Central memory CD4-positive, alpha-beta T cell (primary cell): ENCODE data around the gene ZNF320.
"Not testable (repeated sequence)": the region's sequence is repeated elsewhere in the genome, so short reads cannot be mapped to it uniquely, and the experiment has no call there.

Source experiments
- DNase-seq: peaks from one replicate; pipeline ENCODE4 v3.0.0; 2022

Gene ZNF320

GRCh38 chr19:52917531-52917930, 20.1 kb upstream of the ZNF320 start:
- no peak for DNase-seq

GRCh38 chr19:52910648-52911047, 13.2 kb upstream of the ZNF320 start:
- DNase-seq = no peak

- DNase-seq = not testable (repeated sequence)
Measured at GRCh38 chr19:52904052-52904780, 6.8 kb upstream of the ZNF320 start.

GRCh38 chr19:52901842-52902241, 4.4 kb upstream of the ZNF320 start:
- no peak for DNase-seq

- not testable (repeated sequence) for DNase-seq
Measured at GRCh38 chr19:52898596-52898995, 1.2 kb upstream of the ZNF320 start.

- no peak for DNase-seq
Measured at GRCh38 chr19:52898101-52898500, 666 bp upstream of the ZNF320 start.

GRCh38 chr19:52896431-52897137, 851 bp downstream of the ZNF320 start:
- no peak for DNase-seq

- no peak for DNase-seq
Measured at GRCh38 chr19:52891336-52891735, 6.1 kb downstream of the ZNF320 start.

- DNase-seq = no peak
Measured at GRCh38 chr19:52889931-52890330, 7.5 kb downstream of the ZNF320 start.

GRCh38 chr19:52889076-52889475, 8.4 kb downstream of the ZNF320 start:
- DNase-seq = no peak

- no peak for DNase-seq
Measured at GRCh38 chr19:52880895-52881389, 16.5 kb downstream of the ZNF320 start.

- not testable (repeated sequence) for DNase-seq
Measured at GRCh38 chr19:52872996-52873395, 24.4 kb downstream of the ZNF320 start.

- DNase-seq = no peak
Measured at GRCh38 chr19:52871466-52871865, 26.0 kb downstream of the ZNF320 start.

GRCh38 chr19:52868031-52868430, 29.4 kb downstream of the ZNF320 start:
- DNase-seq = not testable (repeated sequence)

- DNase-seq = peak; percentile 78
Measured at GRCh38 chr19:52857378-52858191, 39.9 kb downstream of the ZNF320 start, which contains the start of gene ZNF468. TSS of gene ZNF468 (minus strand) at chr19:52857619. CDS start at chr19:52854272, 3,347 bp downstream.

GRCh38 chr19:52856540-52857377, 40.7 kb downstream of the ZNF320 start:
- not testable (repeated sequence) for DNase-seq
